ENCODE results near the gene SGF29.
"Not testable (repeated sequence)": the region's sequence is repeated elsewhere in the genome, so short reads cannot be mapped to it uniquely, and the experiment has no call there.

Gene SGF29

GRCh38 chr16:28563218-28563617, 9.5 kb downstream of the SGF29 start:
- no peak for DNase-seq (ENCODE audit: low read depth in 2 of 2)

GRCh38 chr16:28566233-28566925, 12.7 kb downstream of the SGF29 start:
- not testable (repeated sequence) for DNase-seq (ENCODE audit: low read depth in 2 of 2)

- no peak for DNase-seq (ENCODE audit: low read depth in 2 of 2)
Measured at GRCh38 chr16:28567292-28567691, 13.6 kb downstream of the SGF29 start.

GRCh38 chr16:28569021-28569420, 15.3 kb downstream of the SGF29 start:
- no peak for DNase-seq (ENCODE audit: low read depth in 2 of 2)

GRCh38 chr16:28569968-28570752, 16.4 kb downstream of the SGF29 start:
- no peak for DNase-seq (ENCODE audit: low read depth in 2 of 2)

- DNase-seq (ENCODE audit: low read depth in 2 of 2): no peak
Measured at GRCh38 chr16:28572696-28573510, 19.2 kb downstream of the SGF29 start.

GRCh38 chr16:28573738-28574718, 20.3 kb downstream of the SGF29 start:
- no peak for DNase-seq (ENCODE audit: low read depth in 2 of 2)

GRCh38 chr16:28574925-28575324, 21.2 kb downstream of the SGF29 start:
- DNase-seq (ENCODE audit: low read depth in 2 of 2): no peak

- DNase-seq (ENCODE audit: low read depth in 2 of 2): no peak
Measured at GRCh38 chr16:28575446-28576109, 21.9 kb downstream of the SGF29 start.

- no peak for DNase-seq (ENCODE audit: low read depth in 2 of 2)
Measured at GRCh38 chr16:28580726-28581315, 27.1 kb downstream of the SGF29 start.

- no peak for DNase-seq (ENCODE audit: low read depth in 2 of 2)
Measured at GRCh38 chr16:28585674-28586073, 32.0 kb downstream of the SGF29 start.

- no peak for DNase-seq (ENCODE audit: low read depth in 2 of 2)
Measured at GRCh38 chr16:28586466-28586865, 32.7 kb downstream of the SGF29 start.

GRCh38 chr16:28587386-28587785, 33.7 kb downstream of the SGF29 start:
- DNase-seq (ENCODE audit: low read depth in 2 of 2): no peak

GRCh38 chr16:28589069-28589468, 35.3 kb downstream of the SGF29 start:
- no peak for DNase-seq (ENCODE audit: low read depth in 2 of 2)

GRCh38 chr16:28589930-28590329, 36.2 kb downstream of the SGF29 start:
- DNase-seq (ENCODE audit: low read depth in 2 of 2): no peak

- no peak for DNase-seq (ENCODE audit: low read depth in 2 of 2)
Measured at GRCh38 chr16:28590384-28591340, 36.9 kb downstream of the SGF29 start.

- DNase-seq (ENCODE audit: low read depth in 2 of 2): no peak
Measured at GRCh38 chr16:28591355-28591754, 37.6 kb downstream of the SGF29 start.

GRCh38 chr16:28592511-28592910, 38.8 kb downstream of the SGF29 start:
- no peak for DNase-seq (ENCODE audit: low read depth in 2 of 2)

GRCh38 chr16:28592979-28593553, 39.3 kb downstream of the SGF29 start:
- DNase-seq (ENCODE audit: low read depth in 2 of 2): no peak

Measured in stimulated activated CD4-positive, alpha-beta T cell treated with anti-CD3 and anti-CD28 coated beads, Interleukin-1b, Interleukin-23, amount 100 ng/mL, for 4 hours (primary cell).